ENCODE data around the gene NPR1.
"Not testable (repeated sequence)": the region's sequence is repeated elsewhere in the genome, so short reads cannot be mapped to it uniquely, and the experiment has no call there.

The NPR1 gene

DNA sequence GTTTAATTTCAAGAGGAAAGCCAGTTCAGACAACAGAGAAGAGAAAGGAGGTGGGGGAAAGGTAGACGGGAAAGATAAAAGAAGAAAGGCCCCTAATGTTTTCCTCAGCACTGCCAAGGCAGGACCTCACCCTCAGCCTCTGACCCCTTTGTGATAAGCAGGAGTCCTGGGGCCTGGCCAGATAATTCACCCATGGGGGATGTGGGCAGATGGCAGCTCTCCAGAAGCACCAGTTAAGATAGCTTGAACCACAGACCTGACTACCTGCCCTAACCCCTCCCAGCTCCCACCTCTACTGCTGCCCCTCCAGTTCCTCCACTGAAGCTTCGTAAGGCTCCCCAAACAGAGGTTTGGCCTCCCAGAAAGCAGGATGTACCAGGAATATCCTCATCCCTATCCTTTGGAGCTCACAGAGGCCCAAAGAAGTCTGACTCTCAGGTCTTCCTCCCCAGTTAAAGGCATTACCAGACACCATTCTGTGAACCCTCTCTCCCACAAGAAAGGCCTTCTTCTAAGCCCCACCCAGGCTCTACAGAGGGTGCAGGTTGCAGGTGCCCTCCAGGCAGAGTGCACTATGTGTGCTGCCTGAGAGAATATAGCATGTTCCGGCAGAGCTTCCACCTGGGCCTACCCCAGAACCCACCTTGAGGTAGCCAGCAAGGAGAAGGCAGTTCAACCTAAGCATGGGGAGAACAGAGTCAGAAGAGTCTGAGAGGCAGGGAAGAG lies 29.2 kb upstream of the NPR1 start:
- no peak for DNase-seq (ENCODE audit: low read depth in 2 of 2)

DNA sequence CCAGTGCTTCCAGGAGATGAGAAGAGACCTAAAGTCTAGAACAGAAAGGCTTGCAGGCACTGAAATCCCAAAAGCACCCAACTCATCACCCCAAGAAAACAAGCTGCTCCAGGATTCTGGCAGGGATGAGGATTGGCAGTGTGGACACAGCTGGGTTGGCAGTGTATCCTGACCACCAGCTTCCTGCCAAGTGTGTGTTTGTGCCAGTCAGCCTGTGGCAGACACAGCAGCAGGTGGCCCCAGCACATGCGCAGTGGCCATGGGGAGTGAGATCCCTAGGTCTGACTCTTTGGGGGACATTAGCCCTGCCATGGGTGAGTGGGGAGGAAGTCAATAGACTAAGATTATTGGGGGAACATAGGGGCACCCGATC lies 28.6 kb upstream of the NPR1 start:
- DNase-seq (ENCODE audit: low read depth in 2 of 2) = no peak

DNA sequence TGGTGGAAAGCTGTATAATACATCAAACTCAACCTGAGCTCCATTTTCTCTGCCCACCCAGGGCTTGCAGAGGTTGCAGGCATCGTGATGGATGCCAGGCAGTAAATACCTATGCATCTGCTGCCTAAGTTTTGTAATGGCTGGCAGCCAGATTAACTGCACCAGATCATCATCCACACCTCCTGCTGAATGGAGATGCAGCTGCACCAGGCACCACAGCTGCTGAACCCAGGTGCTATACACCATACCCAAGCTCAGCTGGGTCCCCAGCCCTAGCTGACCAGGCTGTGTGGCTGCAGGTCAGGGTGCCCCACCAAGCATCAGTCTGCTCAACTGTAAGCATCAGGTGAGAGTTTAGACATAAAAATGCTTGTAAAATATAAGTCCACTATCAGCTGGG lies 26.7 kb upstream of the NPR1 start:
- no peak for DNase-seq (ENCODE audit: low read depth in 2 of 2)

DNA sequence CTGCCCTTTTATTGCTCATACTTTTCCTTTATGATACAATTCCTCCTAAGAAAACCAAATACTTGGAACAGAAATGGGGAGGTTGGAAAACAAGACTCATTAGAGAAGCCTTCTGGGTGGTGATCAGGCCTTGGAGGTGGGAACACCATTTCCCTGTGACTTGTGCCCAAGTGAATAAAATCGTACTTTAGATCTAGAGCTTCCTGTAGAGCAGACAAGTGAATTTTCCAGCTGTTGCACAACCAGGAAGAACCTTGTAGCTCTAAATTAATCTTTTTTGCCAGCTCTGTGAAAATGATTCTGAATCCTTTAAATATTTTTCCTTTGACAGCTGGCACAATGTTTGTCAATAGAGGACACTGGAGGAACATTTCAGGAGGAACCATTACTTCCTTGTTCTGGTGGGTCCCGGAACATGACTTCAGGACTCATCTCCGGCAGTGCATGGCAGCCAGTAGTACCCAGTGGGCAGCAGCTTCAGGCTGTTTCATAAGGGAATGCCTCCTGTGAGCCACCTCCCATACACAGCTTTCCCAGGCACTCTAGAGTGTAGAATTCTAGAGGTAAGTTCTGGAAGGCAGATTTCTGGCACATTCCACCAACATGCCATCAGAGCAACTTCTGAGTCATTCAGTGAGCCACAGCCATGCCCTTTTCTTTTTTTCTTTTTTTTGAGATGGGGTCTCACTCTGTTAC lies 25.5 kb upstream of the NPR1 start:
- no peak for DNase-seq (ENCODE audit: low read depth in 2 of 2)

DNA sequence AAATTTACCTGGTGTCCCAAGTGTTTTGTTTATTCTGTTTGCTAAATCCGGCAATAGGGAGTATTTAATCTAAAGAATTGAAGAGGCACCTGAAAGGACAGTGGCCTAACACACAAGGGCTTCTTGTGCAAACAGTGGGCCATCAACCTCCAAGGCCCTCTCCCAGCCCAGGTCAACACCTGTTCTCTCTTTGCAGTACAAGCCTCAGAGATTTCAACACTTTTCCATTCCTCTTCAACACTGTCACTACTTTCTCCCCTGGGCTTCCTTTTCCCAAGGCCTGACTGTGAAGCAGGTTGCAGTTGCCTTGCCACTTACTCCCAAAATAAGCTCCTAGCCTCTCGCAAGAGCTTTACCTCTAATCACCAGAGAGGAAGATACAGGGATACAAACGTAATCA lies 23.2 kb upstream of the NPR1 start:
- DNase-seq (ENCODE audit: low read depth in 2 of 2) = no peak

DNA sequence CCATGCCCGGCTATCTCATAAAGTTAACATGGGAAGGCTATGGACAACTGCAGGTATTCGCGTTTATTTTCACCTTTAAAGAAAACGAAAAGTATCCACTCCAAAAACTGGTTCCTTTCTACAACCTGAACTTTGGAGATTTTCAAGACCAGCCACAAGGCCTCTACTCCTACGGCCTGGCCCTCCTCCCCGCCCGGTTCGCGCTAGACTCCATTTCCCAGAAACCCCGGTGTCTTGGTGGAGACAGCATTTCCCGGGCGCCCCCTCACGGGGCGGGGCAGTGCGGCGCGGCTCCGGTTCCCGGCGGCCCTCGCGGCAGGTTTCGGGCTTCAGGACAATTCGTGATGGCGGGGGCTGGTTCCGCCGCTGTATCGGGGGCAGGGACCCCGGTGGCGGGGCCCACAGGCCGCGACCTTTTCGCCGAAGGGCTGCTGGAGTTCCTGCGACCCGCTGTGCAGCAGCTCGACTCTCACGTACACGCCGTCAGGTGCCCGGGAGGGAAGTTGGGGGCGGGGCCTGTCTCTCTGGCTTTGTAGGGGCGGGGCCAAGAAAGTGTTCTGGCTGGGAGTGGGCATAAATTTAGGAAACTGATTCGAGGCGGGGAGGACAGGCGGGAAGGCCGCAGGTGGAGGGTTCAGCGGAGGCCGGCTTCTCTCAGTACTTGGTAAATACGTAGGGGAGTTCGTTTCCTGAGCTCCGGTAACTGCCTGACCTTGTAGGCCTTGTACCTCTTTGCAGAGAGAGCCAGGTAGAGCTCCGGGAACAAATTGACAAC lies 19.9 kb upstream of the NPR1 start, which contains the start of gene SNAPIN:
Gene SNAPIN, plus strand, starts transcription at position 304 of the 775 bp plus-strand sequence. Its CDS starts 41 bp downstream, at position 345.
- peak; percentile 80 to 88 for DNase-seq (ENCODE audit: low read depth in 2 of 2)

DNA sequence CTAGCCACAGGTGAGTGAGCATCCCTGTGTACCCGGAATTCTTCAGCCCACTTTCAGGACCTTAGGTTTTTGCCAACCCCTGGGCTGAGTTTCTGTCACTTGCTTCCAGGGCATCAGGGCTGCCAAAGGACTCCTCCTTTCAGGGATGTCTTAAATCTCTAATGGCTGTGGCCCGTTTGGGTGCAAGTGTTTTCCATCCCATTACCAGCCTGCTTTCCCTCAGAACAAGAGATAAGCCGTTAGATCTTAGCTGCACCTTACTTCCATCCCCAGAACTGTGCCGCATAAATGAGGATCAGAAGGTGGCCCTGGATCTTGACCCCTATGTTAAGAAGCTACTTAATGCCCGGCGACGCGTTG lies 19.3 kb upstream of the NPR1 start:
- DNase-seq (ENCODE audit: low read depth in 2 of 2) = no peak

DNA sequence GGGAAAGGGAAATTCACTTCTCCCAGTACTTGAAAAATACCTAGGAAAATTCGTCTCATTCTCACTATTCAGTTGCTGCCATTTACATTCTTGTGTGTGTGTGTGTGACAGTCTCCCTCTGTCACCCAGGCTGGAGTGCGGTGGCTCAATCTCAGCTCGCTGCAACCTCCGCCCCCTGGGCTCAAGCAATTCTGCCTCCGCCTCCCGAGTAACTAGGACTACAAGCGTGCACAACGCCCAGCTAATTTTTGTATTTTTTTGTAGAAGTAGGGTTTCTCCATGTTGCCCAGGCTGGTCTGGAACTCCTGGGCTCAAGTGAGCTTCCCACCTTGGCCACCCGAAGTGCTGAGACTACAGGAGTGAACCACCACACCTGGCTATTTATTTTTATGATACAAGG lies 18.8 kb upstream of the NPR1 start:
- no peak for DNase-seq (ENCODE audit: low read depth in 2 of 2)

DNA sequence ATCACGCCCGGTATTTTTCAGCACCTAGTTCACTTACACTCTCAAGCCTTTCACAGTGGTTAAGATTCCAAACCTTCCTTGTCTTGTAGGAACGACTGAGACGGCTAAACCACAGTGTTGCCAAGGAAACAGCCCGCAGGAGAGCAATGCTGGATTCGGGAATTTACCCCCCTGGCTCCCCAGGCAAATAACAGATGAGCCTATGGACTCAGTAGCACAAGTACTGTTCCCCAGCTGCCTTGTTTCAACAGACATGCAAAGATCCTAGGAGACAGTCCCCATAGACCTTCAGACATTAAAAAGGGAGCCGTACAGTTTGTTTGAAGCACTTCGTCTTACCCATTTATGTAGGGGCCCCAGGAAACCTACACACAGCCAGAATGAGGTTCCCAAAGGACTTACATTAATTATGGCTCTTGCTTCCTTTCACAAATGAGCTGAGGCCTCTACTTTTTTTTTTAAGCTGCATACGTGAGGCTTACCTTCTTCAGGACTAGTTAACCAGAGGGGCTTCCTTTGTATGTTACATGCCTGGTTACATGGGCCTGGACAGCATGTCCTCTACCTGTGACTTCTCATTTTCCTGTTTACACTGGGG lies 17.3 kb upstream of the NPR1 start:
- DNase-seq (ENCODE audit: low read depth in 2 of 2) = no peak

DNA sequence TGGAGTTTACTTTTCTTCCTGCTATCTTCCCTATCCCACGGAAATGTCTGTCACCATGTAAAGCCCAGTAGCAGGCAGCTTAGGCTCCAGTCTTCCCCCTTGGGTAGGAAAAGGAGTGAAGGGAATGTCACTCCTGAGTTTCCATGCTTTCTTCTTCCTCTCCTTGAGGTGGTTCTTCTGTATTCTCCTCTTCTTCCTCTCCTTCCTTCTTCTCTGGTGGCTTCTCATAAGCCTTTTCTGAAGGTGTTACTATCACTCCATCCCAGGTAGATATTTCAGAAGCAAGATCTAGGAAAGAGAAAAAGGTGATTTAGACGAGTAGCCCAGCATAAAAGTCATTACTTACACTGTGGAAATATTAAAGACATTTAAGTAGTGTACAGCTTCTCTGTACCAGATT lies 16.2 kb upstream of the NPR1 start:
- DNase-seq (ENCODE audit: low read depth in 2 of 2) = no peak

DNA sequence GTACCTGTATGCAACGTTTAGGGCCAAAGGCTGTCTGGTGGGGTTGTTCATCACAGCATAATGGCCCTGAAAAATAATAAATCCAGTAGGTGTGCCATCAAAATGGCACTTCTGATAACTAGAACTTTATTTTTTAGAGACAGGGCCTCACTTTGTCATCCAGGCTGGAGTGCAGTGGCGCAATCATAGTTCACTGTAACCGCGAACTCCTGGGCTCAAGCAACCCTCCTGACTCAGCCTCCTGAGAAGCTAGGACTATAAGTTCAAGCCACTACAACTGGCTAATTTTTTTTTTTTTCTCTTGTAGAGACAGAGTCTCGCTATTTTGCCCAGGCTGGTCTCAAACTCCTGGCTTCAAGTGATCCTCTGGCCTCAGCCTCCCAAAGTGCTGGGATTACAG lies 15.3 kb upstream of the NPR1 start:
- DNase-seq (ENCODE audit: low read depth in 2 of 2) = no peak

DNA sequence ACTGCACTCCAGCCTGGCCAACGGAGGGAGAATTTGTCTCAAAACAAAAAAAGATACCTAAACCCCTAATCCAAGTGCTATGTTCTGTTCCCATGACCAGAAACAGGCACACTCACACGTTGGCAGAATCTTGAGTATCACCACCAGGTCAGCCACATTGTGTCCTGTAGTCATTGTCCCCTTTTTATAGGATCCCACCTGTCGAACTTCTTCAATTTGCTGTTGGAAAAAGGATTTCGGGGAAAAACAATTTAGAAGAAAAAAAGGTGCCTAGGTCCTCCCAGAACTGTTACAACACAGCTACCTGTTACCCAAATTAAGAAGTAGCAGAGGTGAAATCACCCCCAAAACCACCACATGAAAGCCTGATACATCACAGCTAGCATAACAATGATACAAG lies 11.0 kb upstream of the NPR1 start:
- no peak for DNase-seq (ENCODE audit: low read depth in 2 of 2)

DNA sequence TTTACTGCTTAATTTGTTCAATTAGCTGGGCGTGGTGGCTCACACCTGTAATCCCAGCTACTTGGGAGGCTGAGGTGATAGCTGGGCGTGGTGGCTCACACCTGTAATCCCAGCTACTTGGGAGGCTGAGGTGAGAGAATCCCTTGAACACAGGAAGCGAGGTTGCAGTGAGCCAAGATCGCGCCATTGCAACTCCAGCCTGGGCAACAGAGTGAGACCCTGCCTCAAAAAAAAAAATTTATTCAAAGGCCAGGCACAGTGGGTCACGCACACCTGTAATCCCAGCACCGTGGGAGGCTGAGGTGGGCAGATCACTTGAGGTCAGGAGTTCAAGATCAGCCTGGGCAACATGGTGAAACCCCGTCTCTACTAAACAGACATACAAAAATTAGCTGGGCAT lies 9.8 kb upstream of the NPR1 start:
- not testable (repeated sequence) for DNase-seq (ENCODE audit: low read depth in 2 of 2)

DNA sequence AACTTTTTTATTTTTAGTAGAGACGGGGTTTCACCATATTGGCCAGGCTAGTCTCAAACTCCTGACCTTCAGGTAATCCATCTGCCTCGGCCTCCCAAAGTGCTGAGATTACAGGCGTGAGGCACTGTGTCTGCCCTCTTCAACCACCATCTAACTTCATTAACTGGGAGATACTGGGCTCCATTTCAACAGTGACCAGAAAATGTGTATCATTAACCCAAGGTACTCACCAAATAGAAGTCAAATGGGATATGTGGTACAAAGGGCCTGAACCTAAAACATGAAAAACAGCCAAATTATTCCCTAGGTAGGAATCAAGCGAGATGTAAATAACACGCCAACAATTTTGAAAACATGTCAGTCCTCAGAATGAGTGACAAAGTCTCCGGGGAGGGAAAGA lies 8.9 kb upstream of the NPR1 start:
- DNase-seq (ENCODE audit: low read depth in 2 of 2) = no peak

DNA sequence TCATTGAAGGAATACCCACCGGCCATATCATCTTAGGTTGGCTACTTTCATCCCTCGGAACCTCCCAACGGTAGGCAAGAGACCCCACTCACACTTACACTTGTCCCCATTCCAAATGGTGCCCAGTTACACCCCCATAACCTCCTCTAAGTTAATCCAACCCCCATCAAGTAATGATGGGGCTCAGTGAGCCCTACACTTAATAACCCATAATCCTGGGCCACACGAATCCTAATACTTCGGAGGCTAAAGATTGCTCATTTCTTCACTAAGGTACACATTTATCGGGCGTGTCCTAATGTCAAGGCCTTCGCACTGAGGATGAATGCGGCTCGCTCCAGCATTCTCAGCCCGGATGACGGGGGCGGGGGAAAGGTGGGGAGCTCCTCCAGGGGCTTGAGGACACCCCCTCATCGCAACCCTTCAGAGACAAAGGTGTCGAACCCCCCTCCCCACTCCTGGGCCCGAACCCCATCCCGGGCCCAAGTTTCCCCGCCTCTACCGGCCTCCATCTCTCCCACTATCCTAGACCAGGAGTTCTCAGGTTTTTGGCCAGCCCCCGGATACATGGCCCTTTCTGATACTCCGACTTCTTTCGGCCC lies 8.1 kb upstream of the NPR1 start:
- DNase-seq (ENCODE audit: low read depth in 2 of 2) = no peak

DNA sequence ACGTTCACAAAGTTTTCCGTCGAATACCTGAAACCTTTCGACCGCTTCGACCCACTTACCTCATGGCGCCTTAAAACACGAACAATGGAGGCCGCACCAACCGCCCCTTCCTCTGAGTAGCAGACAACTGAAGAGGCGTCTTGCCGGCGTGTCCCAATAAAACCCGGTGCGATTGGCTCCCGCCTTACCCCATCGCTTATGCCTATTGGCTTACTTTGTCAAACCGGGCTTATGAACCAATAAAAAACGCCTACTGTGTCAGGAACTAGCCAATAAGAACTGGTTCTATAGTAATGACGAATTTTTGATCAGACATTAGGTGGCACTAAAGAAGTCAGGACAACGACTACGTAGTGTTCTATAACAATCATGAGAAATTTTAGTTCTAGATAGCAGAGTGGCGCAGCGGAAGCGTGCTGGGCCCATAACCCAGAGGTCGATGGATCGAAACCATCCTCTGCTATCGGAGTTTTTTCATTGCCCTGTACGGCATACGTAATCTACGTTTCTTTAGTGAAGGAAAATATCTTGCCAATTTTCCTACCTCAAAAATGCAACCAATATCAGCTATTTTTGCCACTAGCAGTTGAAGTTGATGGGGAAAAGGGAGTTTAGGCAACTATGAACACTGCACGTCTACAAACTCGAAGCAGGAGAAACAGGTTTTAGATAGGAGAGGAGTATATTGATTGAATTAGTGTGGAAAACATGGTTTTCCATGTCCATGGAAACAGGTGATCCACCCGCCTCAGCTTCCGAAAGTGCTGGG lies 7.4 kb upstream of the NPR1 start, which contains the start of gene ILF2:
Gene ILF2, minus strand, starts transcription at position 135 of the 769 bp plus-strand sequence. Its CDS starts 71 bp downstream, at position 64.
- peak; percentile 95 to 97 for DNase-seq (ENCODE audit: low read depth in 2 of 2)

DNA sequence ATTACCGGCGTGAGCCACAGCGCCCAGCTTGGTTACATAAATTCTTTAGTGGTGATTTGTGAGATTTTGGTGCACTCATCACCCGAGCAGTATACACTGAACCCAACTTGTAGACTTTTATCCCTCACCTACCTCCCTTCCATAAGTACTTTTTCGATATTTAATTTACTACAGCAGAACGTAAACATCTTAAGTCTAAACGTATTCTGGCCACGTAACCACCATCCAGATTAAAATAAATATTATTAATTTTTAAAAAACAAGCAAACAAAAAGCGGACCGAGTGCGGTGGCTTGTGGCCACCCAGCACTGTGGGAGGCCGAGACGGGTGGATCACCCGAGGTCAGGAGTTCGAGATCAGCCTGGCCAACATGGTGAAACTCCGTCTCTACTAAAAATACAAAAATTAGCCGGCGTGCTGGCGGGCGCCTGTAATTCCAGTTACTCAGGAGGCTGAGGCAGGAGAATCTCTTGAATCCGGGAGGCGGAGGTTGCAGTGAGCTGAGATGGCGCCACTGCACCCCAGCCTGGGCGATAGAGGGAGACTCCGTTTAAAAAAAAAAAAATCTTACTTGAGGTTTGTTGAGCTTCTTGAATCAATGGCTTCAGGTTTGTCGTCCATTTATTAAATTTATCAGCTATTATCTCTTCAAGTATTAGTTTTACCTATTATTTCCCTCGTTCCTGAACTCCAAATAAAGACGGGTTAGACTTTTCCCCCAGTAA lies 6.7 kb upstream of the NPR1 start:
- peak in 1 of 2 donors; percentile 18 for DNase-seq (ENCODE audit: low read depth in 2 of 2)

DNA sequence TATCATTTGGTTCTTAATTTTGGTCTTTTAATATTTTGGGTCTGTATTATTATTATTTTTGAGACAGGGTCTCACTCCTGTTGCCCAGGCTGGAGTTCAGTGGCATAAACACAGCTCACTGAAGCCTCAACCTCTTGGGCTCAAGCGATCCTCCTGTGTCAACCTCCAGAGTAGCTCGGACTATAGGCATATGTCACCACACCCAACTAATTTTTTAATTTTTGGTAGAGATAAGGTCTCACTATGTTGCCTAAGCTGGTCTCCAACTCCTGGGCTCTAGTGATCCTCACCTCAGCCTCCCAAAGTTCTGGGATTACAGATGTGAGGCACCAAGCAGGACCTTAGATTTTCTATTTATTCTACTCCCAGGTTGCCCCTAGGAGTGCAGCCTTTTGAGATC lies 5.0 kb upstream of the NPR1 start:
- no peak for DNase-seq (ENCODE audit: low read depth in 2 of 2)

DNA sequence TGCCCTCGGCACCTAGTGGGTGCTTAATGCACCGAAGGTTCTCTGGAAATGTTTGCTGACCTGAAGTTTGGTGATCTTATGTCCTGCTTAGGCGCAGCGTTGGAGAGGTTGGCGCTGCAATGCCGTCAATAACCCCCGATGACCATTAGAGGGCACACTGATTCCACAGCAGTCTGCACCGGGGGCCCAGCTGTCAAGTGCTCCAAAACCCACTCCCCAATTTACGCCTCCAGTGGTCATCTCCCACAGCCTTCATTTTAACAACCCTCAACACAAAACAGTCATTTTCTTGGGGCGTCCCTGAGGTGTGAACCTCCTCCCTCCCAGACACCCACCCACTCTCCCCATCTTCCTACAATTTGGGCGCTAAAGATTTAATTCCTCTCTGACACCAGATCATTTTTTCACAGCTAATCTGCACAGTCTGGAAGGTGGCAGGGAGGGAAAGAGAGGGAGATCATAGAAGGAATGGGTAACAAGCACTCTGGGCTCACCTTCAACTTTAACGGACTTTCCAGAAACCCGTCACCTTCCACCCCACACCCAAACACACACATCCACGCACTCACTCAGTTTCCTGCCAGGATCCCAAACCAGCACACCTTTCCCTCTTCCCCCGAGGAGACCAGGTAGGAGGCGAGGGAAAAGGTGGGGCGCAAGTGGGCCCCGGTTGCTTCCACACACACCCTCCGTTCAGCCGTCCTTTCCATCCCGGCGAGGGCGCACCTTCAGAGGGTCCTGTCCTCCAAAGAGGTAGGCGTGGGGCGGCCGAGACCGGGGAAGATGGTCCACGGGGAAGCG lies 570 bp upstream of the NPR1 start:
- peak in 1 of 2 donors; percentile 12 for DNase-seq (ENCODE audit: low read depth in 2 of 2)

All from stimulated activated CD8-positive, alpha-beta memory T cell treated with anti-CD3 and anti-CD28 coated beads, Interleukin-7, amount 100 ng/mL, for 4 hours (primary cell).